Caki2 (cell line): ENCODE results near the gene BPIFB6. TPM values are rescaled to one million over a fixed set of nuclear protein-coding genes. Genes with fewer than 3 reads are reported as not detected.
A peak's percentile ranks its signal among the peaks of the same experiment; 100 is the strongest.

Experiments used
- DNase-seq: peaks from one replicate; pipeline ENCODE4 v3.0.0-alpha.2; 2015; ENCODE audit warnings: low read depth
- in situ Hi-C: cut with HindIII; loops from 2 replicates; pipeline ENCODE4 v1.10.0; 2016; ENCODE audit warnings: low sequenced_read_pairs, low pct_unique_long_range_greater_than_20kb, mixed read lengths
- total RNA-seq: library from RNA; depleted of rRNA; stranded (reverse); fragments of >200 nt; shearing (Covaris generic); gene quantifications from 2 replicates; pipeline ENCODE4 v1.2.3, GENCODE V29; 2014; ENCODE audit warnings: low replicate concordance

Gene BPIFB6
- total RNA-seq, 1 experiment from 2014 or later, result not detected

DNA sequence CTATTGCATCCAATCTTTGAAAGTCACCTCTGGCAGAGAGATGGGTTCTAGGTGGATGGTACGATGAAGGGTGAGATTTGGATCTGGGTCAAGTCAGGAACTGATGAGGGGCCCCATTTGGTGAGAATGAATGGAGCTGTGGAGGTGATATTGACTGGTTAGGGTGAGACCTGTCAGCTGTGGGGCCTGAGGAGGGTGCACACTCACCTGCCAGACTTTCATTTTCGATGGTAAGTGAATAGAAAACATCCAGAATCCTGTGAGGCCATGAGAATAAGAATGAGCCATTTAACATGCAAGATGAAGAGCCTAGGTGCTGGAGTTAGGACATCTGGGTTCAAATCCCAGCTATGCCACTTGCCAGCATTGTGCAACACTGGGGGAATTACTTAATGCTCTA lies 34.0 kb upstream of the BPIFB6 start:
- DNase-seq, result no peak
- in situ Hi-C loops, result no loop called here

DNA sequence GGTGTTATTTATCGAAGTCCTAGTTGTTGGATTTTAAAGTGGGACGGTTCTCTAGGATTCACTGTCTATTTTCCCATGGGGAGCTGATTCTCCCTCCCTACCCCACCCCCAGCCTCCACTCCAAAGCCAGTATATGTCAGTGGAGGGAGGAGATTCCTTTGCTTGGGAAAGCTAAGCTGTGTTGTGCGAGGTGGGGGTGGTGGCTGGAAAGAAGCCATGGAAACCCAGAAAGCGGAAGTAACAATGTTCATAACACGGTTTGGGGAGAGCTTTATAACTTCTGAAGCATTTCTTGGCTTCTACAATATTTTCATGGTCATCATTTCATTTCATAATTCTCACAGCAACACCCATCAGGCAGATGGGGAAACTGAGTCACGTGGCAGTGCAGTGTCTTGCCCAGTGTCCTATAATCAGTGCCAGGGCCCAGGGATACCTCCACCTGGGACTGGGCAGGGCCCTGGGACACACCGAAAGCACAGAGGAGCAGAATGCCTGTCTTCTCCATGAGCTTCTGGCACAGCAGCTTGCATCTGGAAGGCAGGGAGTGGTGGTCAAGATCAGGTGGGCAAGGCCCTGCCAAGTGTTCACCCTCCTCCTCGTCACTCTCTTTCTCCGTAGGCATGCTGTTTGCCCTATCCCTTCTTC lies 31.7 kb upstream of the BPIFB6 start:
- DNase-seq, result no peak
- in situ Hi-C loops, result no loop called here

GRCh38 chr20:33000802-33001466 lies 30.5 kb upstream of the BPIFB6 start:
- no peak for DNase-seq
- in situ Hi-C loops, result no loop called here

- in situ Hi-C loops, result no loop called here
These were observed 29.2 kb upstream of the BPIFB6 start for GRCh38 chr20:33002087-33002808.

DNA sequence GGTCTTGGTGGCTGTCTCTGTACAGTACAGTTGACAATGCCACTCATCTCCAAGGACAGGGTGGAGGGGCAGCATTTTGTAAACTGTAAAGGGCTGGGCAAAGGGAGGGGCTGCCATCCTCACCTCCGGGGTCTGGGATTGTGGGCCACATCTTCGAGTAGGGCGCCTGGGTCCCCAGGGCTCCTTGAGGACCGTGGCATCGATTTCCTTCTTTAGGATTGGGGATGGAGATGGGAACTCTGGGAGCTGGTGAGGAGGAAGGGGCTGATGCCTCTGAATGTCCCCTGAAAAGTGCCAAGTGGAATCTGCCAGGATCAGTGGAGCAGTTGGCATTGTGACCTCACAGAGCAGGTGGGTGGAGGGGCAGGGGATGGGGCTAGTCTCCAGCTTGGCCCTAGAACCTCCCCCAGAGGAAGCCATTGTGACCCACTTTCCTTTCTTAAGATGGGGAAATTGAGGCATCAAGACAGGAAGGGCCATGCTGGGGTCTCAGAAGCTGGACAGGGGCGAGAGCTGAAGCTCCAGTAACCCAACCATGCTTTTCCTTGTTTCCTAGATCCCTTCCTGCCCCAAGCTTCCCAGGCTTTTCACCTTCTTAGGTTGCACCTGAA lies 27.2 kb upstream of the BPIFB6 start, which contains the start of gene SUN5:
Gene SUN5 (minus strand): TSS at position 293 of the 611 bp plus-strand sequence. CDS start 93 bp downstream, at position 200.
- DNase-seq, result no peak
- in situ Hi-C loops, result no loop called here

More at GRCh38 chr20:33002087-33002808, 29.2 kb upstream of the BPIFB6 start:
- DNase-seq, result no peak

GRCh38 chr20:33005132-33005566 lies 26.3 kb upstream of the BPIFB6 start:
- in situ Hi-C loops, result no loop called here
- no peak for DNase-seq

DNA sequence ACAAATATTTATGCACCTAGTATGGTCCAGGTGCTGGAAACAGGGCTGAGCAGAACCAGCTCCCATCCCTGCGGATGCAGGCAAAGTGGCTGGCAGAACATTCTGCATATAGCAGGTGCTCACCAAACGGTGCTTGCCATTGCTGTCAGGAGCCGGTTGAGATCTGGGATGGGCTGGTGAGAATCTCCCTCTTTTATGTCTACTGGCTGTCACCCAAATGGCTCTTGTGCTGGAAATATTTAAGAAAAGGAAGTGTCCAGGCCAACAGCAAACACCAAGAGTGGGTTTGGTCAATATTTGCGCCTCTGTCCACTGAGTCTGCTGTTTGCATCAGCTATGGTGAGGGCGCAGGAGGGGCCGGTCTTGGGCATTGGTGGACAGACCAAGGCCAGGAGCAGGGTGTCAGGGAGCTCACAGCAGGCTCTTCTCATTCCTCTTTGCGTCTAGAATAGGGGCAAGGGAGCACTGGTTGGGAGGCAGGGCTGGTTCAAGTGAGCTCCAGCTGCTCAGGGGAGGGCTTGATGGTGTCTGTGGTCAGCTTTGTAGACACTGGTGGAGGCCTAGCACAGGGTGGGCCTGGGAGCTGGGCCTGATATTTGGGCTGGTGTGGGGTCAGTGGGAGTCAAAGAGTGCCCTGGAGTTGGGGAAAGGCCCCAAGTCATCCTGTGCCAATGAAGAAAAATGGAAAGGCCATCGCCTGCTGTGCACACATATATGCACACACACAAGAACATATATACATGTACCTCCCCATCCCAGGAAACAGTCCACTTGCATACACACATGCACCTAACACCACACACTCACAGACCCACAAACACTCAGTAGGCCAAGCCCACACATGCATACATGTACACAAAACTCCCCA lies 25.3 kb upstream of the BPIFB6 start:
- in situ Hi-C loops, result no loop called here
- no peak for DNase-seq

- in situ Hi-C loops, result no loop called here
- no peak for DNase-seq
These were observed 24.6 kb upstream of the BPIFB6 start for GRCh38 chr20:33006776-33007375.

DNA sequence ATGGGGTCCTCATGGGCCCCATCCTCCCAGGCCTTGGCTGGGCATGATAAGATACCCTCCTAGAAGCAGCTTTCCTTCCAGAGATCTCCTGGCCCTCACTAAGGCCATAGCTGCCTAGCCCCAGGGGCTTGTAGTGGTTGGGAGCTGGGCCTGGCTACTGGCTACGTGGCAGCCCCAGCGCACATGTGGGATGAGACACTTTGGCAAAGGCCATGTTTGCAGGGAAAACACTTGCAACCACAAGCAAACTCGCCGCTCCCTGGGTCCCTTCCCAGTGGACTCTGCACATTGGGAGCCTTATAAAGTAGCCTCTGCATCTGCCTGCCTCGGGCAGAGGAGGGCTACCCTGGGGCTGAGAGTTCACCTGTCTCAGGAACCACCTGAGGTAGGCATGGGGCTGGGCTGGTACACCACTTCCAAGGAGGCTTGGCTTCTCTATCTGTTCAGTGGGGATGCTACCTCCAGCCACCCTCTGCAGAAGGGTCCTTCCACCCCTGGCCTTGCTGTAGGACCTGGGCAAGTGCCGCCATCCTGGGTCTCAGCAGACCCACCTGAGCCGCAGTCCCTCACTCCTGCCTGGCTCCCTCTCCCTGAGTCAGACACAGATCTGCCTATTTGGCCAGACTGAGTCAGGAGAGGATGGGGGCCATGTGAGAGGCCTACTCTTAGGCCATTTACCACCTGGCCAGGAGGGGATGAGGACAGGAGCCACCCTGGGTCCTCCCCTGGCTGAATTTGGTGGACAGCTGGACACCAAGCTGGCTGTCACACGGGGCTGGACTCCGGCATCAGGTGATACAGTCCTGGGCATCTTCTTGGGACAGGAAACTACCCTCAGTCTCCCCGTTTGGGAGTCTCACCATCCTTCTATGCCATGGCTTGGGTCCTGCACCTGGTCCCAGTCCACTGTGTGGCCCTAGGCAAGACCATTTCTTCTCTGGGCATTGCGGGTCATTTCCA lies 23.8 kb upstream of the BPIFB6 start, which contains the start of gene BPIFB2:
Gene BPIFB2 (plus strand): TSS at position 329 of the 960 bp plus-strand sequence. CDS start 871 bp downstream, outside the sequence.
- in situ Hi-C loops, result no loop called here
- DNase-seq, result no peak

- in situ Hi-C loops, result no loop called here
- no peak for DNase-seq
These were observed 22.9 kb upstream of the BPIFB6 start for GRCh38 chr20:33008336-33009213.

- peak; percentile 16 for DNase-seq
- in situ Hi-C loops, result no loop called here
These were observed 22.0 kb upstream of the BPIFB6 start for GRCh38 chr20:33009214-33010132.

- in situ Hi-C loops, result no loop called here
- DNase-seq, result no peak
These were observed 21.3 kb upstream of the BPIFB6 start for GRCh38 chr20:33010133-33010504.

DNA sequence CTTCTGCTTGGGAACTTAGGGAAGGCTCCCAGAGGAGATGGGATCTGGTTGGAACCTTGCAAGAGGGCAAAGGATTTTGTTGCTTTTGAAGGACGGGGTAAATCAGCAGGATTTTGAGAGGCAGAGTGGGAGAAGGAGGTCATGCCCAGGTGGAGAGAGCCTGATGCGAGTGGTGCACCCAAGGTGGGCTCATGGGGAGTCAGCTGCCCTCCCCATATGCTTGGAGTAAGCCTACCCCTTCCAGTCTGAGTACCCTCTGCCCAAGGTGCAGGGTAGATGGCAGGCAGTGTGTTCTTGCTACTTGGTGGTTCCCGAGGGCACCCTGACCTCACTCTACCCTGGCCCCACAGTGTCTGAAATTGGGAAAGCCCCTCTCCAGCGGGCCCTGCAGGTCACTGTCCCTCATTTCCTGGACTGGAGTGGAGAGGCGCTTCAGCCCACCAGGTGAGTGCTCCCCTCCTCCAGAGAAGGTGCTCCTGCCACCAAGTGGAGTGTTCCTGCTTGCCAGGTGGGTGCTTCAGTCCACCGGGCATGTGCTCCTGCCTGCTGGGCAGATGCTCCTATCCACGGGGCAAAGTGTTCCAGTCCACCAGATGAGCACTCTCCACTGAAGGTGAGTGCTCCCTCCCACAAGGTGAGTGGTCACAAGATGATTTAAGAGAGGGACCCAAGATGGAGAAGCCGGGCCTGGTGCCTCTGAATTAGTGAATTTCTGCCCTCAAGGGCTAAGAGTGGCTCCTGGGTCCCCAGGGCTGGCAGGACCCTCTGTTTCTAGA lies 20.6 kb upstream of the BPIFB6 start:
- in situ Hi-C loops, result no loop called here
- DNase-seq, result no peak
